GM12864 (cell line): Measurements from ENCODE around the gene PPP1R9A.

Source experiments
- DNase-seq: peaks from one replicate; pipeline ENCODE4 v3.0.0-alpha.2; 2011; ENCODE audit warnings: low read depth
- H3K4me3 ChIP-seq: 2 replicates; pipeline ENCODE4 v1.5.1; 2011; ENCODE audit warnings: mild to moderate bottlenecking, low read depth, low read length, control low read depth
- TF ChIP-seq, protein P1 (sequence below): IDR thresholded peaks from 2 replicates; pipeline ENCODE4 v1.5.1; 2011; ENCODE audit warnings: low read depth, mild to moderate bottlenecking, moderate library complexity, low read length, control low read depth, inconsistent platforms; ENCODE audit errors: missing control alignments

Gene PPP1R9A

GRCh38 chr7:95097291-95097690 lies 189.9 kb downstream of the PPP1R9A start:
- TF ChIP-seq, protein P1, sequence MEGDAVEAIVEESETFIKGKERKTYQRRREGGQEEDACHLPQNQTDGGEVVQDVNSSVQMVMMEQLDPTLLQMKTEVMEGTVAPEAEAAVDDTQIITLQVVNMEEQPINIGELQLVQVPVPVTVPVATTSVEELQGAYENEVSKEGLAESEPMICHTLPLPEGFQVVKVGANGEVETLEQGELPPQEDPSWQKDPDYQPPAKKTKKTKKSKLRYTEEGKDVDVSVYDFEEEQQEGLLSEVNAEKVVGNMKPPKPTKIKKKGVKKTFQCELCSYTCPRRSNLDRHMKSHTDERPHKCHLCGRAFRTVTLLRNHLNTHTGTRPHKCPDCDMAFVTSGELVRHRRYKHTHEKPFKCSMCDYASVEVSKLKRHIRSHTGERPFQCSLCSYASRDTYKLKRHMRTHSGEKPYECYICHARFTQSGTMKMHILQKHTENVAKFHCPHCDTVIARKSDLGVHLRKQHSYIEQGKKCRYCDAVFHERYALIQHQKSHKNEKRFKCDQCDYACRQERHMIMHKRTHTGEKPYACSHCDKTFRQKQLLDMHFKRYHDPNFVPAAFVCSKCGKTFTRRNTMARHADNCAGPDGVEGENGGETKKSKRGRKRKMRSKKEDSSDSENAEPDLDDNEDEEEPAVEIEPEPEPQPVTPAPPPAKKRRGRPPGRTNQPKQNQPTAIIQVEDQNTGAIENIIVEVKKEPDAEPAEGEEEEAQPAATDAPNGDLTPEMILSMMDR = no peak
- H3K4me3 ChIP-seq = no peak overlapping the region
- no peak for DNase-seq

DNA sequence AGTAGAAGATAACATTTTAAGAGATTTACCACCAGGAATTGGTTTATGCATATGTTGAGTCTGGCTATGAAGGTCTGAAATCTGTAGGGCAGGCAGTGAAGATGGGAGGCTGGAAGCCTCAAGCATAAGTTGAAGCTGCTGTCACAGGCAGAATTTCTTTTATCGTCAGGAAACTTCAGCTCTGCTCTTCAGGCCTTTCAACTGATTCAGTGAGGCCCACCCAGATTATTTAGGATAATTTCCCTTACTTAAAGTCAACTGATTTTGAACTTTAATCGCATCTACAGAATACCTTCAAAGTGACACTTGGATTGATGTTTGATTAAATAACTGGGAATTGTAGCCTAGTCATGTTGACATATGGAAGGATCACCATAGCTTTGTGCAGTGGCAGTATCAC lies 190.5 kb downstream of the PPP1R9A start:
- DNase-seq = no peak
- H3K4me3 ChIP-seq = no peak overlapping the region
- TF ChIP-seq, protein P1 = no peak

DNA sequence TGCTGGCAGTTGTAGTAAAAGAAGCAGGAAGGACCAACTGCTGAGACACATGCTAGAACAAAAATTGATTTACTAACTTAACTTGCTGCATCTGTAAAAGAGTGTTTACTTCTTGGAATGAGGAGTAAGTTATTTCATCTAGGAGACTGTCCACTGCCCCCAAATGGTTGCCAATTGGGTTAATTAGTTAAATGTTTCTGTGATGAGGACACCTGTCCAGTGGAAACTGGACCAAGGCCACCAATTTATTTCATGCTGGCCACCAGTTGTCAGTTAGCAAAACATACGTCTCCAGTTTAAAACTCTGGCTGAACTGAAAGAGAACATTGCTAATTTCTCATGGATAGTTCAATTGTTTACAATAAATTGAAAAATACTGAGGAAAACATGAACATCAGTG lies 191.7 kb downstream of the PPP1R9A start:
- no peak for DNase-seq
- no peak overlapping the region for H3K4me3 ChIP-seq
- TF ChIP-seq, protein P1 = no peak

- TF ChIP-seq, protein P1 = no peak
- H3K4me3 ChIP-seq = no peak overlapping the region
- DNase-seq = peak; percentile 39
These were observed 194.0 kb downstream of the PPP1R9A start for GRCh38 chr7:95101422-95101821.

DNA sequence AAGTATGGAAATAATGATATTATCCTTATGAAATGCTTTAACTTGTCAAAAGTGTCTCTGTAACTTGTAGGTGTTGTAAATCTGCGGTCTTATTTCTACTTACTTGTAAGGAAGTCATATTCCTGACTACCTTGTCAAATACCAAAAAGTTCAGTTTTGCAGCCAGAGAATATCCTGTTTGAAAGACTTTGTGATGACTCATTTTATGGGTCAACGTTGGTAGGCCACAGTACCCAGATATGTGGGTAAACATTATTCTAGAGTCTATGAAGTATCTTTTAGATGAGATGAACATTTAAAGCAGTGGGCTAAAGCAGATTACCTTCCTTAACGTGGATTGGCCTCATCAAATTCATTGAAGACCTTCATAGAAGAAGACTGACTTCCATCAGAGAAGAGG lies 195.3 kb downstream of the PPP1R9A start:
- no peak for DNase-seq
- TF ChIP-seq, protein P1 = no peak
- no peak overlapping the region for H3K4me3 ChIP-seq

DNA sequence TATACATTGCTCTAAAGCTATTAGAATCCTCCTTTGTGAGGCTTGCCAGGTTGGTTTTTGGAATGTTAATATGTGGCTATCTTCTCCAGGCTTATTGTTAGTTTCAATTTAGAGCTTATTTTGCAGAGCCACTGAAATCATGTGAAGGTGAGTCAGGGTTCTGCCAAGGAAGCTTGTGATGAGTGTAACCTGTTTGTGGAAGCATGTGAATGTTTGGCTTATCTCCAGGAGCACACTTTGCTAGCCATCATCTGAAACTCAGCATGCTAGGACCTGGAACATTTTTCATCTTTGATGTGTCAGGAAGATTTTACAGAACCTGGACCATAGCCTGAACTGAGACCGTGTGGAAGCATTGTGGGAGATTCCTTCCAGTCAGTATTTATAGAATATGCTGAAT lies 197.3 kb downstream of the PPP1R9A start:
- no peak overlapping the region for H3K4me3 ChIP-seq

GRCh38 chr7:95105627-95106026 lies 198.2 kb downstream of the PPP1R9A start:
- no peak for DNase-seq
- H3K4me3 ChIP-seq = no peak overlapping the region
- TF ChIP-seq, protein P1 = no peak

More for the DNA sequence above, 197.3 kb downstream of the PPP1R9A start:
- TF ChIP-seq, protein P1 = no peak
- DNase-seq = no peak
